ENCODE measurements around the gene BRSK2.
"Not testable (repeated sequence)": the region's sequence is repeated elsewhere in the genome, so short reads cannot be mapped to it uniquely, and the experiment has no call there.

BRSK2 gene

DNA sequence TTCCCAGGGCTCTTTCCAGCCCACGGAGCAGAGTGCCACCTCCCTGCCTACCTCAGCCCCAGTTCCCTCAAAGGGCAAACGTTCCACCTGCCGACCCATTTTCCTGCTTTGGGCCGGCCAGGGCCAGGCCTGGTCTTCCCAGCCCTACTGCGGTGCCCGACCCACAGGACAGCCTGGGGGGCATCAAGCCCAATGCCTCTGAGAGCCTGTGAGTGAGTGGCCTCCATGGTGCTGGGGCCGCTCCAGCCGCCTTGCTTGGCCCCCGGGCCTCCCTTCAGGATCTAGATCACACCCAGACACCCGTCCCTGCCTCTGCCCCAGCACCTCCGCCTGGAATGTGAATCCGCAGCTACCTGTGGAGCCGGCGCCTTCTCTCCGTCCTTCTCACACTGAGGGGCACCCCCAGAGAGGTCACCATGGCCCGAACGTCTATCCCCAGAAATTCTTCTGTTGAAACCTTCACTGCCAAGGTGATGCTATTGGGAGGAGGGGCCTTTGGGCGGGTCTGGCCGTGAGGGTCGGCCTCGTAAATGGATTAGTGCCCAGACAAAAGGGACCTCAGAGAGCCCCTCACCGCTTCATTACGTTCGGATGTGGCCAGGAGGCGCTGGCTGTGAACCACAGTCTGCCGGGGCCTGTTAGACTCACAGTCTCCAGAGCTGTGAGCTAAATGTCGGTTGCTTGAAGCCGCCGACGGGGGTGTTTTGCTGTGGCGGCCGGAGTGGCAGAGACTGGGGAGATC is 36.2 kb upstream of the BRSK2 start:
- Mint-ChIP-seq H3K9me3 (peaks cover 12% of the 10 kb centered on the region), H3K27ac (no peak overlapping the region), H3K36me3 (ENCODE audit: low read depth) (no peaks in the 10 kb centered on the region)

DNA sequence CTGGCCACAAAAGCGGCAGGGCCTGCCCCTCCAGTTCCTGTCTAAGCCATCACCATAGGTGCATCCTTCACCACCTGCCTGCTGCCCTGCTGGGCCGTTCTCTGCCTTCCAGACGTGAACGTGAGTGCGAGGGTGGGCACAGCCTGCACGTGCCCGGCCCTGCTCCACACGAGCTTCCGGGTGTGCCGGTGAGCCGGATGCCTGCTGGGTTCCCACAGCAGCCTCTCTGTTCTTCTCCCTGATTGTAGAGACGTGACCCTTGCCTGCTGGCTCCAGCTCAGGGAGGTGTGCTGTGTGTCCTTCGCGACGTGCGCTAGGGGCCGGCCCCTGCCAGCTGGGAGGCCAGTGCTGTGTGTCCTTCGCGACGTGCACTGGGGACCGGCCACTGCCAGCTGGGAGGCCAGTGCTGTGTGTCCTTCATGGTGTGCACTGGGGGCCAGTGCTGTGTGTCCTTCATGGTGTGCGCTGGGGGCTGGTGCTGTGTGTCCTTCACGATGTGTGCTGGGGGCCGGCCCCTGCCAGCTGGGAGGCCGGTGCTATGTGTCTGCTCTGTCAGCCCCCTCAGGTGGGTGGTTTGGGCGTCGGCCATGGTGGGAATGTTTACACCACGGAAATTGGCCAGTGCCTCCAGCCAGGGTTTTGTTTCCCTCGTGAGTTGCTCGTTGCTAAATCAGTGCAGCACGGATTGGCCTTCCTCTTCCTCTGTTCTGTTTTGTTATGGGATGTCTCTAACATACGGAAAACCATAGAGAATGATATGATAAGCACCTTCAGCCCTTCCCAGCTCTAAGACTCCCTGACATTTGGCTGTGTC is 35.4 kb upstream of the BRSK2 start:
- Mint-ChIP-seq H3K27me3 (ENCODE audit: low read depth, poor library complexity) (peaks cover 52% of the 10 kb centered on the region), H3K27ac (no peak overlapping the region), H3K4me3 (no peak overlapping the region), H3K36me3 (ENCODE audit: low read depth) (no peaks in the 10 kb centered on the region), H3K4me1 (peaks cover 24% of the 10 kb centered on the region), H3K9me3 (peaks cover 12% of the 10 kb centered on the region)
- TF ChIP-seq, protein P1, sequence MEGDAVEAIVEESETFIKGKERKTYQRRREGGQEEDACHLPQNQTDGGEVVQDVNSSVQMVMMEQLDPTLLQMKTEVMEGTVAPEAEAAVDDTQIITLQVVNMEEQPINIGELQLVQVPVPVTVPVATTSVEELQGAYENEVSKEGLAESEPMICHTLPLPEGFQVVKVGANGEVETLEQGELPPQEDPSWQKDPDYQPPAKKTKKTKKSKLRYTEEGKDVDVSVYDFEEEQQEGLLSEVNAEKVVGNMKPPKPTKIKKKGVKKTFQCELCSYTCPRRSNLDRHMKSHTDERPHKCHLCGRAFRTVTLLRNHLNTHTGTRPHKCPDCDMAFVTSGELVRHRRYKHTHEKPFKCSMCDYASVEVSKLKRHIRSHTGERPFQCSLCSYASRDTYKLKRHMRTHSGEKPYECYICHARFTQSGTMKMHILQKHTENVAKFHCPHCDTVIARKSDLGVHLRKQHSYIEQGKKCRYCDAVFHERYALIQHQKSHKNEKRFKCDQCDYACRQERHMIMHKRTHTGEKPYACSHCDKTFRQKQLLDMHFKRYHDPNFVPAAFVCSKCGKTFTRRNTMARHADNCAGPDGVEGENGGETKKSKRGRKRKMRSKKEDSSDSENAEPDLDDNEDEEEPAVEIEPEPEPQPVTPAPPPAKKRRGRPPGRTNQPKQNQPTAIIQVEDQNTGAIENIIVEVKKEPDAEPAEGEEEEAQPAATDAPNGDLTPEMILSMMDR (IDR thresholded peaks at IDR 0.05), result no peak
- no peak for DNase-seq

More for the DNA sequence above, 36.2 kb upstream of the BRSK2 start:
- no peak for DNase-seq
- TF ChIP-seq, protein P1 (IDR thresholded peaks at IDR 0.05), result no peak
- peaks cover 32% of the 10 kb centered on the region for H3K4me1 Mint-ChIP-seq
- peaks cover 54% of the 10 kb centered on the region for H3K27me3 Mint-ChIP-seq (ENCODE audit: low read depth, poor library complexity)
- no peak overlapping the region for H3K4me3 Mint-ChIP-seq

DNA sequence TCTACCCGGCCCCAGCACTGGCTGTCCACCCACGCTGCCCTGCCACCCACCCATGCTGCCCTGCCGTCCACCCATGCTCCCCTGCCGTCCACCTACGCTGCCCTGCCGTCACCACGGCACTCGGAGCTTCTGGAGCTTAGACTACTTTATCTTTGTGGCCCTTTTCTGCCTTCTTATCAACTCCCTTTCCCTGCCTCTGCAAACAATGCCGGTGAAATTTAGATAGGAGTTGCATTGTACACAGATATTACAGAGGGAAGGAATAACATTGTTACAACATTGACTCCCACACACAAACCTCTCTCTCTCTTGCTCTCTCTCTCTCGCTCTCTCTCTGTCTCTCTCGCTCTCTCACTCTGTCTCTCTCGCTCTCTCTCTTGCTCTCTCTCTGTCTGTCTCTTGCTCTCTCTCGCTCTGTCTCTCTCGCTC is 33.7 kb upstream of the BRSK2 start:
- Mint-ChIP-seq H3K4me1 (peaks cover 7% of the 10 kb centered on the region), H3K27me3 (ENCODE audit: low read depth, poor library complexity) (peaks cover 50% of the 10 kb centered on the region)
- TF ChIP-seq, protein P1 (IDR thresholded peaks at IDR 0.05), result no peak

DNA sequence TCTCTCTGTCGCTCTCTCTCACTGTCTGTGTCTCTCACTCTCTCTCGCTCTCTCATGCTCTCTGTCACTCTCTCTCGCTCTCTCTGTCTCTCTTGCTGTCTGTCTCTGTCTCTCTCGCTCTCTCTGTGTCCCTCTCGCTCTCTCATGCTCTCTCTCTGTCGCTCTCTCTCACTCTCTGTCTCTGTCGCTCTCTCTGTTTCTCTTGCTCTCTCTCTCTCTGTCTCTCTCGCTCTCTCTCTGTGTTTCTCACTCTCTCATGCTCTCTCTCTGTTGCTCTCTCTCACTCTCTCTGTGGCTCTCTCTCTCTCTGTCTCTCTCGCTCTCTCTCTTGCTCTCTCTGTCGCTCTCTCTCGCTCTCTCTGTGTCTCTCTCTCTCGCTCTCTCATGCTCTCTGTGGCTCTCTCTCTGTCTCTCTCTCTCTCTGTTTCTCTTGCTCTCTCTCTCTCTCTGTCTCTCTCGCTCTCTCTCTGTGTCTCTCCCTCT is 33.2 kb upstream of the BRSK2 start:
- no peaks in the 10 kb centered on the region for H3K36me3 Mint-ChIP-seq (ENCODE audit: low read depth)
- DNase-seq, result no peak
- no peak overlapping the region for H3K4me3 Mint-ChIP-seq
- peaks cover 45% of the 10 kb centered on the region for H3K27me3 Mint-ChIP-seq (ENCODE audit: low read depth, poor library complexity)
- H3K27ac Mint-ChIP-seq, result no peak overlapping the region
- peaks cover 12% of the 10 kb centered on the region for H3K9me3 Mint-ChIP-seq
- TF ChIP-seq, protein P1 (IDR thresholded peaks at IDR 0.05), result no peak
- H3K4me1 Mint-ChIP-seq, result peaks cover 2% of the 10 kb centered on the region

More for the DNA sequence above, 33.7 kb upstream of the BRSK2 start:
- Mint-ChIP-seq H3K36me3 (ENCODE audit: low read depth) (no peaks in the 10 kb centered on the region), H3K4me3 (no peak overlapping the region), H3K9me3 (peaks cover 12% of the 10 kb centered on the region), H3K27ac (no peak overlapping the region)
- DNase-seq, result no peak

DNA sequence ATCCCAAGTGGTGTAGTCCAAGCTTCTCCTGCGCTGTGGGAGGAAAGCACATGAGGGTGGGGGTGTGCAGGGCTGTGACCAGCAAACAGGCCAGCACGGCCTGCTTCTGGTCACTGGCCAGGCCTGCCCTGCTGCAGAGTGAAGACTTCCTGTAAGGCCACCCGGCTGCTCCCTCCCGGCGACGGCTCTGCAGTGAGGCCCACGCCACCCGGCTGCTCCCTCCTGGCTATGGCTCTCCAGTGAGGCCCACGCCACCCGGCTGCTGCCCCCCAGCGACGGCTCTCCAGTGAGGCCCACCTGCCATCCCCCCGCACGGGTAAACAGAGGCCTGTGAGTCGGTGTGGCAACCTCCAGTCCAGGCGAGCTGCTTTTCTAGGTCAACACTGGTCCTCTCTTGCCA is 31.4 kb upstream of the BRSK2 start:
- H3K27ac Mint-ChIP-seq, result no peak overlapping the region
- H3K36me3 Mint-ChIP-seq (ENCODE audit: low read depth), result no peaks in the 10 kb centered on the region
- no peaks in the 10 kb centered on the region for H3K4me1 Mint-ChIP-seq
- H3K27me3 Mint-ChIP-seq (ENCODE audit: low read depth, poor library complexity), result peaks cover 53% of the 10 kb centered on the region
- DNase-seq, result no peak
- TF ChIP-seq, protein P1 (IDR thresholded peaks at IDR 0.05), result no peak
- H3K9me3 Mint-ChIP-seq, result peaks cover 16% of the 10 kb centered on the region
- no peak overlapping the region for H3K4me3 Mint-ChIP-seq

DNA sequence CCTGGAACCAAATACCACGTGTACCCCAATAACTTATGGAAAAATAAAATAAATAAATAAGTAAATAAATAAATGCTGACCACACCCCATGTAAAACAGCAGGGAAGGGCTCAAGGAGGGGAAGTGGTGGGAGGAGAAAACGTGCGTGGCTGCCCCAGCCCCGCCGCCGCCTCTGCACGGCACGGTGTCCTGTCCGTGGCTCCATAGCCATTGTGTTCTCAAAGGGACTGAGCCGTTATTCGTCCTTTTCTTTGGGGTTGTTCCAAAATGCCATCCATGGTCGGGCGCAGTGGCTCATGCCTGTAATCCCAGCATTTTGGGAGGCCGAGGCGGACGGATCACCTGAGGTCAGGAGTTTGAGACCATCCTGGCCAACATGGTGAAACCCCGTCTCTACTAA is 30.8 kb upstream of the BRSK2 start:
- not testable (repeated sequence) for H3K4me1 Mint-ChIP-seq; H3K27ac Mint-ChIP-seq; H3K36me3 Mint-ChIP-seq (ENCODE audit: low read depth); H3K4me3 Mint-ChIP-seq; DNase-seq
- peaks cover 52% of the 10 kb centered on the region for H3K27me3 Mint-ChIP-seq (ENCODE audit: low read depth, poor library complexity)
- peaks cover 21% of the 10 kb centered on the region for H3K9me3 Mint-ChIP-seq

Data from nephron progenitor cell (in vitro differentiated cells).